ENCODE results near the gene MEGF11.

DNA sequence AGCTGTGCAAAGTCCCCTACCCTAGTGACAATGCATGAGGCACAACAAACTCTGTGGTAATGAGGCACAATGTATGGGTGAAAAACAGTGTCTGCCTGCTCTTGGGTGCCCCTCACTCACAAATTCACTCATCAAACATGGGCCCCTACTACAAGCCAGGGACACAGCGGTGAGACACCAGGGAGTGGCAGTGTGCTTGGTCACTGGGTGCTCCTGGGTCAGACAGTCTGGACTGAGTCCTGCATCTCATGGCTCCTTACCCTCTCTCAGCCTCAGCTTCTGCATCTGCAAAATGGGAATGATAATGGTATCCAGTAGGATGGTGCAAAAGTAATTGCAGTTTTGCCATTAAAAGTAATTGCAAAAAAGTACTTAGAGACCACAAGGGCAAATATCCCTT is 184.7 kb downstream of the MEGF11 start:
- TF ChIP-seq, protein P1, sequence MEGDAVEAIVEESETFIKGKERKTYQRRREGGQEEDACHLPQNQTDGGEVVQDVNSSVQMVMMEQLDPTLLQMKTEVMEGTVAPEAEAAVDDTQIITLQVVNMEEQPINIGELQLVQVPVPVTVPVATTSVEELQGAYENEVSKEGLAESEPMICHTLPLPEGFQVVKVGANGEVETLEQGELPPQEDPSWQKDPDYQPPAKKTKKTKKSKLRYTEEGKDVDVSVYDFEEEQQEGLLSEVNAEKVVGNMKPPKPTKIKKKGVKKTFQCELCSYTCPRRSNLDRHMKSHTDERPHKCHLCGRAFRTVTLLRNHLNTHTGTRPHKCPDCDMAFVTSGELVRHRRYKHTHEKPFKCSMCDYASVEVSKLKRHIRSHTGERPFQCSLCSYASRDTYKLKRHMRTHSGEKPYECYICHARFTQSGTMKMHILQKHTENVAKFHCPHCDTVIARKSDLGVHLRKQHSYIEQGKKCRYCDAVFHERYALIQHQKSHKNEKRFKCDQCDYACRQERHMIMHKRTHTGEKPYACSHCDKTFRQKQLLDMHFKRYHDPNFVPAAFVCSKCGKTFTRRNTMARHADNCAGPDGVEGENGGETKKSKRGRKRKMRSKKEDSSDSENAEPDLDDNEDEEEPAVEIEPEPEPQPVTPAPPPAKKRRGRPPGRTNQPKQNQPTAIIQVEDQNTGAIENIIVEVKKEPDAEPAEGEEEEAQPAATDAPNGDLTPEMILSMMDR (IDR thresholded peaks at IDR 0.05) = no peak
- no peak for TF ChIP-seq EP300 (IDR thresholded peaks at IDR 0.05)
